Measurements from ENCODE around the gene PRKN.

The PRKN gene

DNA sequence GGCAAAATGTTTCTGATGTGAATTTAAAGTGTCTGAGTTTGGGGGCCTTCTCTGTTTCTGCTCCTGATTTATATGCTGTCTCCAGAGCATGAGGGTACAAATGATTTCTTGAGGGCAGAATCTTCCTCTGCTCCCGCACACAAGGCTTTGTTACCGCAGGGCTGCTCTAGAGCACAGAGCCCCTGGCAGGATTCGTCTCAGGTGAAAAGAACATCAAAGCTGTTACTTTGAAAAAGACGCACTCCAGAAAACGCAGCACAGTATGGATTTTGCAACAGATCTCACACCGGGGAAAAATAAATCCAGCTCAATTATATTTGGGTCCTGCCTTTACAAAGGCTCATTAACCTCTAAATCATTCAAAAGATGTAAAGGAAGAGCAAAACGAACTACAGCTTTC is 577.3 kb downstream of the PRKN start:
- no peak for DNase-seq (ENCODE audit: low read depth in 2 of 2, low spot score in 1 of 2)

GRCh38 chr6:162149786-162150185 is 577.8 kb downstream of the PRKN start:
- DNase-seq (ENCODE audit: low read depth in 2 of 2, low spot score in 1 of 2): no peak

GRCh38 chr6:162147805-162148204 is 579.8 kb downstream of the PRKN start:
- DNase-seq (ENCODE audit: low read depth in 2 of 2, low spot score in 1 of 2): no peak

GRCh38 chr6:162147281-162147680 is 580.3 kb downstream of the PRKN start:
- no peak for DNase-seq (ENCODE audit: low read depth in 2 of 2, low spot score in 1 of 2)

DNA sequence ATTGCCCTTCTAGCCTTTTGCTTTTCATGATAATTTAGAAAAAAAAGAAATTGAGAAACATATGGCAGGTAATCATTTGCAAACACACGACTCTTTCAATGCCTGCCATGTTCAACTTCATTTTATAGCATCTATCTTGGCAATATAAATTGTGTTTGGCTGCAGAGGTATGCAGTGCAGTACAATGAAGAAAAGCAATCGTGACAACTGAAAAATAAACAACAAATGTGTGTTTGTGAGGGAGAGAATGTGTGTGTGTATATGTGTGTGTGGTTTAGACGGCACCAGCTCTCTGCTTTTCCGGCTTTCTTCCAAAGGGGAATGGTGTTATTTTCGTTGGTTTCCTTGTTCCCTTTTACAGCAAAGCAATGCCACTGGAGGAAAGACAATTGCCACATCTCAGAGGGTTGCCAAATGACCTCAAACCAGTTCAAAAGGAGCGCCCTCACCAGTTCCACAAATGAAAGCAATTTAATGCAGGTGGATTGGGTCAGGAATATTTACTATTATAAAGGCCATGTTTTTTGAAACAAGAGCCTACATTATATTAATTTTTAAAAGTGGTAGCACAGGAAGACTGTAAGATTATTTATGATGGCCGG is 587.2 kb downstream of the PRKN start:
- no peak for DNase-seq (ENCODE audit: low read depth in 2 of 2, low spot score in 1 of 2)

DNA sequence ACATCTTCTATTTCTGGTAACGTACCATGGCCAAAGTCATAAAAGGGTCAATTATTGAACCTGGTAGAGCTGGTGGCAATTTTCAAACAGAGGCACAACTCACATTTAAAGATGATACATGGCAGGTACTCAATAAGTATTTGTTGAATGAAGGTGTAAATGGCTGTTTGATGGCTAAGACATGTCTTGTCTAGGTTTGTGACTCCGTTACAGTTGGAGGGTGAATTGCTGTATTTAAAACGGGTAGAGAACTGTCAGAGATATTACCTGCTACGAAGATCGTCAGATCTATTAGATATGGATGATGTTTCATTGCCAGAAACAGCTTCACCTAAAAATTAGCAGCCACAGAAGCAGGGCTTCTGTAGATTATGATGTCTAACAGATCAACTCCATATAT is 601.9 kb downstream of the PRKN start:
- DNase-seq (ENCODE audit: low read depth in 2 of 2, low spot score in 1 of 2): no peak

- DNase-seq (ENCODE audit: low read depth in 2 of 2, low spot score in 1 of 2): no peak
These were observed 602.7 kb downstream of the PRKN start for GRCh38 chr6:162124710-162125435.

- no peak for DNase-seq (ENCODE audit: low read depth in 2 of 2, low spot score in 1 of 2)
These were observed 603.8 kb downstream of the PRKN start for GRCh38 chr6:162123797-162124196.

- DNase-seq (ENCODE audit: low read depth in 2 of 2, low spot score in 1 of 2): no peak
These were observed 608.2 kb downstream of the PRKN start for GRCh38 chr6:162119341-162119740.

DNA sequence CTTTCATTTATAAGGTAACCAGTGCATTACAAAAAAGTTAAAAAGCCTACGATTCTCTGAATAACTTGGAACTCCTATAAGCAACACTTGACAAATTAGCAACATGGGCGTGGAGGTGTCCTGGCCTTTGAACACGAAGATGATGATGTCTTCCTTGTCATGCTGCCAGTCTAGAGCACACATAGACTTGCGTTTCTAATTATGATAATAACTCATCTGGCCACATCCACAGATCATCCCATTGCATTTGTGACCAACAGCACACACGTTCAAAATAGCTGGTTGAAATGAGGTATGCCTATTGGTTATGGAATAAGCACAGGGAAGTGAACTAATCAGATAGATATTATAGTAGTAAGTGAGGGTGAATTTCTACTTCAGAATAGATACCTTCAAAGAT is 608.9 kb downstream of the PRKN start:
- DNase-seq (ENCODE audit: low read depth in 2 of 2, low spot score in 1 of 2): no peak

DNA sequence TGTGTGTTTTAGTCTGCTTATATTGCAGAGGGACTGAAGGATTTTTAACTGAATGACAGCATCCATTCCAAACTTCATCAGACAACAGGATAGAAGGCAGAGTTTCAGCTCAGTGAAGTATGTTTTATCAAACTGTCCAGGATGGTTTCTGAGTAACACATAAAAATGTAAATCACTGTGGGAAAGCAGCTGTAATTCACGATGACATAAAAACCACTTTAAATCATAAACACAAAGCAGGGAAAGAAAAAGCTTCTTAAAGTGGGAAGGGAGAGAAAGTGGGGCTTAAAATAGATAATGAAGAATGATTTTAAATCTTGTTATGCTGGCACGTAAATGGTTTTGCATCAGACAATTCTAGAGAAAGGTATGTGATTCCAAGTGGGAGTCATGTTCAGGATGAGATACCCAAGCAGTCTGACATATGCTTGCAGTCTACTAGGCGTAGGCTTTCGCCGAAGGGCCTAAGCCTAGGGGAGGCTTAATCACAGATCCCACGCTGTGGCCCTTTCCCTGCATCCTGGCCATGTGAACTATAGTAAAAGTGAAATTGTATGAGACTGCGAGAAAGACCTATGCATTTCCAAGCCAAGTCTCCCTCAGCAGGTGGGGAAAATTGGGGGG is 610.6 kb downstream of the PRKN start:
- DNase-seq (ENCODE audit: low read depth in 2 of 2, low spot score in 1 of 2): no peak

DNA sequence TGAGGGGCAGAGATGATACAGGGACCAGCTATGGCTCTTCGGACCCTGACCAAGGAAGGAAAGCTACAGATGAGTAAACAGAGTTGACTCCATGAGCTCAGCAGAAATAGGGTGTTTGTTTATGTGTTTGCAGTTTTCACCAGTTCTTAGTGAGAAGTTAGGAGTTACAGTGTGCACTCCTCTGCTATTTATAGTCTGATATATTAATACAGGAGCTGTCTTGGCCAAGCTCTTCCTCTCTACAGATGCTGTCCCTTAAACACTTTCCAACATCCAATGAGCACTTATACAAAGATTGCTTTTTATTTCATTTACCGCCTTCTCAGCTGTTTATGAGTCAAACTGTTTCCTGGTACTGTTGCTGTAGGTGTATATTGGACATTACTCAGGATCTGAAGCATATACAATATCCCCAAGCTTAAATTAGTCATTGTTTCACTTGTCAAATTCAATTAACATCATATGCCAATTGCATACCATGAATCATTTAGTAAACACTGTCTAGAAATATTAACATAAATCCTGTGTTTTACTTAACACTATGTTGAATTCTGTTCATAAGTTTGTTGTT is 618.0 kb downstream of the PRKN start:
- no peak for DNase-seq (ENCODE audit: low read depth in 2 of 2, low spot score in 1 of 2)

DNA sequence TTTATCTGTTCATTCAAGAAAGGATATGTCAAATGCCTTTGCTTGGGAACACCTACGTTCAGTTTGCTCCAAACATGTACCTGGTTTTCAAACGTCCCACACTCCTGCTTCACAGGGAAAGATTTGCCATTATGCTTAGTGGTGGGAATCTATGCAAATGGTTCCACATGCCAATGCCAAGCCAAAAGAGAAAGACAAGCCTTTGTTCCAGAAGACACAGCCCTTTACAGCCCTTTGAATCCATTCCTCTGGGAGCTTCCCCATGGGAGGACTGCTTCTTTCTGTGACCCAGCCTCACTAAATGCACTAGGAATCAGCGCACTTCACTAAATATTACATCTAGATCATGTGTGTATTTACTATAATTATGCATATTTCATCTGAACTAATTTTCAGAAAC is 619.5 kb downstream of the PRKN start:
- DNase-seq (ENCODE audit: low read depth in 2 of 2, low spot score in 1 of 2): no peak

- DNase-seq (ENCODE audit: low read depth in 2 of 2, low spot score in 1 of 2): no peak
These were observed 627.5 kb downstream of the PRKN start for GRCh38 chr6:162100096-162100495.

- DNase-seq (ENCODE audit: low read depth in 2 of 2, low spot score in 1 of 2): no peak
These were observed 627.9 kb downstream of the PRKN start for GRCh38 chr6:162099685-162100084.

DNA sequence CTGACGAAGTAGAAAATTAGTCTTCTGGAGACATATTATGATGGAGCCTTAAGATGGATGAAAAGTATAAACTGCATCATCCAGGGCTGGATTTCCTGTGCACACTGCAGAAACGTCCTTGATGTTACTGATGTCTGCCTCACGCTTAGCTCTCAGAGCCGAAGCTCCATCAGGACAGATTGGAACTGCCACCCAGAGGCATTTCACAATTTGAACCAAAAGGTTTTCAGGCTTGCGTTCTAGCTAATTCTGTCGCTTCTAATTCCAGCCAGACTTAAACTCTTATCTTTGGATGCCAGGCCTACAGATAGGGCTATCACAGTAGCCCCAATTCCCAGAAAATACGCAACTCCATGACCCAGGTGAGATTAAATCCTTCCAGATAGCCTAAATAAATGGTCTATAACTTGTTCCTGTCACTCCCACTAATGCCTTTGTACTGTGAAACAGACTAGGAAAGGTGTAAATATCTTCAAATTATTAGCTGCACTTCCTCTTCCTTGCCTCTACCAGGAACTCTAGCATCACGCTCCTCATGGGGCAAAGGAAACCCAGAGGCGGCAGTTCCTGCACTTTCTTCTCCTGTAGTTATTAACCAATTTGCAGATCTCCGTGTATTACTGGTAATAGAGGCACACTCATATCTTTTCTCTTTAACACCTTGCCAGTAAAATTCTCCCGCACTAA is 634.6 kb downstream of the PRKN start:
- no peak for DNase-seq (ENCODE audit: low read depth in 2 of 2, low spot score in 1 of 2)

GRCh38 chr6:162090734-162091133 is 636.8 kb downstream of the PRKN start:
- no peak for DNase-seq (ENCODE audit: low read depth in 2 of 2, low spot score in 1 of 2)

DNA sequence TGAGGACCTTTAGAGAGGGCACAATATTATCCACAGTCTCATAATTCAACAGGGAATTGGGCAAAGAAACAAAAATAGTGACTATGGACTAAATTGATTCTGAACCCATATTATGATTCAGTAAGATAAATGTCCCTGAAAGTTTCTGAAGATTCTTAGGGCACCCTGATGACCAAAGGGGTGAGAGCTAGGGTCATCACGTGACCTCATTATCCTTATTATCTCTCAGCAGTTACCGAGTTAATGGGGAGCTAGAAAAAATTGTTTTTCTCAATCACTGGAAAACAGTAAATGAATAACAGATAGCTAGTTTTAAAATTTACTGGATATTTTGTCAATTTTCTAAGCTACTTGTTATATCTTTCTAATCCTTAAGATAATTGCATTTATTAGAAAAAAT is 639.5 kb downstream of the PRKN start:
- no peak for DNase-seq (ENCODE audit: low read depth in 2 of 2, low spot score in 1 of 2)

DNA sequence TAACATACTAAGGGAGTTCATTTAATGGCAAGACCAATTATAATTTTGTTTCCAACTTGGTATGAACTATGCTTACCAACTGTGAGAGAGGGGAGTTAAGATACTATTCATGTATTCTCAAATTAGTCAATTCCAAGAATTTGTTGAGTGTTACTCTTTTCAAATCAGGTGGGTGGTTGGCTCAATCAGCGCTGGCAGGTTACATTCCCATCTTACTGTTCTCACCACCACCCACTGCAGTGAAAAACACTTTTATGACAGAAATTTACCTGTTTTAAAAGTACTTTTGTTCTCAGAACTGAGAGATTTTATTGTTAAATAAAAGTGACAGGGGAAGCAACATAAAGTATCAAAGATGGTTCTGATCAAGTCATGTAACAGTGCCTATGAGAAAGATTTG is 642.0 kb downstream of the PRKN start:
- DNase-seq (ENCODE audit: low read depth in 2 of 2, low spot score in 1 of 2): no peak

DNA sequence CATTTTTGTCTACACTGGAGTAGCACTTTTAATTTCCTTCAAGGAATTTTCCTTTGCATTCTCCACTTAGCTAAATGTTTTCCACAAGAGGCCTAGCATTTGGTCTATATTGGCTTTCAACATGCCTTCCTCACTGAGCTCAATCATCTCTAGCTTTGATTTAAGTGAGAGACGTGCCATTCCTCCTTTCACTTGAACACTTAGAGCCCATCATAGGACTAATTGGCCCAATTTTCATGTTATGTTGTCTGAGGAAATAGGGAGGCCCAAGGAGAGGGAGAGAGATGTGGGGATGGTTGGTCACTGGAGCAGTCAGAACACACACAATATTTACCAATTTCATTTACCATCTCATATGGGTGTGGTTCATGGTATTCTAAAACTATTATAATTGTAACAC is 645.0 kb downstream of the PRKN start:
- no peak for DNase-seq (ENCODE audit: low read depth in 2 of 2, low spot score in 1 of 2)

- DNase-seq (ENCODE audit: low read depth in 2 of 2, low spot score in 1 of 2): no peak
These were observed 648.9 kb downstream of the PRKN start for GRCh38 chr6:162078667-162079066.

- DNase-seq (ENCODE audit: low read depth in 2 of 2, low spot score in 1 of 2): no peak
These were observed 649.4 kb downstream of the PRKN start for GRCh38 chr6:162078126-162078525.

All from stimulated activated CD8-positive, alpha-beta memory T cell treated with anti-CD3 and anti-CD28 coated beads, Interleukin-4, amount 100 ng/mL, for 1 hour (primary cell).